Astrocyte of the spinal cord (primary cell): Measurements from ENCODE around the gene F2RL2.

Experiments used
- DNase-seq: peaks from one replicate; pipeline ENCODE4 v3.0.0; 2011; ENCODE audit warnings: low read depth, low spot score
- H3K4me3 ChIP-seq: 2 replicates; pipeline ENCODE4 v1.5.1; 2011; ENCODE audit warnings: low read depth, mild to moderate bottlenecking, low read length, moderate library complexity
- in situ Hi-C: cut with HindIII; loops from 2 replicates; pipeline ENCODE4 v1.10.0; 2017; ENCODE audit warnings: low sequenced_read_pairs
- TF ChIP-seq, protein P1 (sequence below): IDR thresholded peaks from 2 replicates; pipeline ENCODE4 v1.5.1; 2012; ENCODE audit warnings: low read depth, mild to moderate bottlenecking, low read length, inconsistent platforms

Gene F2RL2

DNA sequence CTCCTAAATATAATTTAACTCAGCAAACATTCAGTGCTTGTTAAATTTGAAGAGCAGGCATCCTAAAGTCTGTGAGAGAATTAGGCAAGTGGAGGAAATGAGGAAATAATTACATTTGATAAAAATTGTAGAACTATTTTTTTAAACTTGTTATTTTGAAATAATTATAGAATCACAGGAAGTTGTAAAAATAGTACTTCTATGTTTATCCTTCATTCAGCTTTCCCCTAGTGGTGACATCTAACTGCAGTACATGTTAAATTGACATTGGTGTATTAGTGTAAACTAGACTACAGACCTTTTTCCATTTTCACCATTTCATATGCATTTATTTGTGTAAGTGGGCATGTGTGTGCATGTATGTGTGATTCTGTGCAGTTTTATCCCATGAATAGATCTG, 51.6 kb downstream of the F2RL2 start:
- TF ChIP-seq, protein P1, sequence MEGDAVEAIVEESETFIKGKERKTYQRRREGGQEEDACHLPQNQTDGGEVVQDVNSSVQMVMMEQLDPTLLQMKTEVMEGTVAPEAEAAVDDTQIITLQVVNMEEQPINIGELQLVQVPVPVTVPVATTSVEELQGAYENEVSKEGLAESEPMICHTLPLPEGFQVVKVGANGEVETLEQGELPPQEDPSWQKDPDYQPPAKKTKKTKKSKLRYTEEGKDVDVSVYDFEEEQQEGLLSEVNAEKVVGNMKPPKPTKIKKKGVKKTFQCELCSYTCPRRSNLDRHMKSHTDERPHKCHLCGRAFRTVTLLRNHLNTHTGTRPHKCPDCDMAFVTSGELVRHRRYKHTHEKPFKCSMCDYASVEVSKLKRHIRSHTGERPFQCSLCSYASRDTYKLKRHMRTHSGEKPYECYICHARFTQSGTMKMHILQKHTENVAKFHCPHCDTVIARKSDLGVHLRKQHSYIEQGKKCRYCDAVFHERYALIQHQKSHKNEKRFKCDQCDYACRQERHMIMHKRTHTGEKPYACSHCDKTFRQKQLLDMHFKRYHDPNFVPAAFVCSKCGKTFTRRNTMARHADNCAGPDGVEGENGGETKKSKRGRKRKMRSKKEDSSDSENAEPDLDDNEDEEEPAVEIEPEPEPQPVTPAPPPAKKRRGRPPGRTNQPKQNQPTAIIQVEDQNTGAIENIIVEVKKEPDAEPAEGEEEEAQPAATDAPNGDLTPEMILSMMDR, result no peak
- no peak overlapping the region for H3K4me3 ChIP-seq
- no peak for DNase-seq
- in situ Hi-C loops, result no loop called here

DNA sequence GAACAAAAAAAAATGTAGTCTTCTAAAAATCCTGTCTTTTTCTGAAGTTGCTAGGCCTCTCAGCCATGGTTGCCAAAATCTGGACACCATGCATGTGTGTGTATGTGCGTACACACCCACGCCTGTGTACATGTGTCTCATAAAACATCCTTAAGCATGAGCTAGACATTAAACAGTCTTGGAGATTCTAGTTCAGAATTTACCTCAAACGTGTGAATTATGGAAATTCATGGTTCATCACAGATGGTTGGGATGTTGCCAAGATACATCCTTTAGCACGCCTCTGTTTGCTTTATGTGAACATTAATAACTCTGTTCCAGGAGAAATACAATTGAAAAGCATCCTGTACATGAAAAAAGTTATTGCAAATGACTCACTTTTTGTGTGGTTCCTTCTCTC, 53.0 kb downstream of the F2RL2 start:
- H3K4me3 ChIP-seq, result no peak overlapping the region
- in situ Hi-C loops, result no loop called here
- no peak for DNase-seq
- TF ChIP-seq, protein P1, result no peak
